GM21786 (cell line): ENCODE data around the gene PARVA.
"Not testable (repeated sequence)": the region's sequence is repeated elsewhere in the genome, so short reads cannot be mapped to it uniquely, and the experiment has no call there.

Experiments used
- ATAC-seq: cut with Tn5 transposase; IDR thresholded peaks from one replicate; pipeline ENCODE4 v1.9.1; 2021; ENCODE audit not compliant: unreplicated experiment

The PARVA gene, protein sequence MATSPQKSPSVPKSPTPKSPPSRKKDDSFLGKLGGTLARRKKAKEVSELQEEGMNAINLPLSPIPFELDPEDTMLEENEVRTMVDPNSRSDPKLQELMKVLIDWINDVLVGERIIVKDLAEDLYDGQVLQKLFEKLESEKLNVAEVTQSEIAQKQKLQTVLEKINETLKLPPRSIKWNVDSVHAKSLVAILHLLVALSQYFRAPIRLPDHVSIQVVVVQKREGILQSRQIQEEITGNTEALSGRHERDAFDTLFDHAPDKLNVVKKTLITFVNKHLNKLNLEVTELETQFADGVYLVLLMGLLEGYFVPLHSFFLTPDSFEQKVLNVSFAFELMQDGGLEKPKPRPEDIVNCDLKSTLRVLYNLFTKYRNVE

DNA sequence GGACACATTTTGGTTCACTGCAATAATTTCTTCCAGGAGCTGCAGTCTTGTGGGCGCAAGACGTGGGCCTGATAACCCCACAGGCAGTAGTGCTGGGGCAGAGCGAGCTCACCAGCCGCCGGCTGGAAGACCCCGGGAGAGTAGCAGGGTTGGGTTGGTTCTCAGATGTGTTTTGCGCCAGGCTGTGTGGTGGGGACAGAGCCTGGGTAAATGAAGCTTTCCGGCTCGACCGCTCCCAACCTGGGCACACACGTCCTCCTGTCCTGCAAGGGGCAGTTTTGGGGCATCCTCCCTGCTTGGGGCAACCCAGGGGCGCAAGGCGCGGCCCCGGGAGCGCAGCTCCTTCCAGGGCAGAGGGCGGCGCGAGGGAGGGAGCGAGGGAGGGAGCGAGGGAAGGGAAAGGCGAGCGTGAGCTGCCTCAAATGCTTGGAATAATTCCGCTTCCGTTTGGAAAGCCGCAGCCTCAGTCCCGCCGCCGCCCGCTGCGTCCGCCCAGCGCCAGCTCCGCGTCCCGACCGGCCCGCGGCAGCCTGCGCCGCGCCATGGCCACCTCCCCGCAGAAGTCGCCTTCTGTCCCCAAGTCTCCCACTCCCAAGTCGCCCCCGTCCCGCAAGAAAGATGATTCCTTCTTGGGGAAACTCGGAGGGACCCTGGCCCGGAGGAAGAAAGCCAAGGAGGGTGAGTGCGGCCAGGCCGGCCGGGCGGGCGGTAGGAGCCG lies at the start of gene PARVA:
PARVA (plus strand) TSS at position 466 of the 718 bp plus-strand sequence; CDS start at position 543, 77 bp downstream.
- ATAC-seq: no peak

DNA sequence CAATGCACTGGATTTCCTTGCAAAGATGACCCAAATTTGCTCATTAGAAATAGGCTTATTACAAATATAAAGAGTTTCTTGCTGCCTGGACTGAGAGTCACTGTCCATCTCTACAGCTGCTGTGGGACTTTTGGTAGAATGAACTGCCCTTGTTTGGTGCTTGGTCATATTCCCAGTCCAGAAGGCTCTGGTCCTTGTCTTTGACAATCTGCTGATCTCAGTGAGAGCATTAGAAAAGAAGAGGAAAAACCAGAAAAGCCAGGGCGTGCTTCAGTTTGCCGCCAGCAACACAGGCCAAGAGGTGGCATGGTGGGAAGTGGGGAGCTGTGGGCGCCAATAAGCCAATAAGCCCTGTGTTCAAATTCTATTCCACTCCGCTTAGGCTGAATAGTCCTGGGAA lies 48.2 kb upstream of the PARVA start:
- ATAC-seq: no peak

DNA sequence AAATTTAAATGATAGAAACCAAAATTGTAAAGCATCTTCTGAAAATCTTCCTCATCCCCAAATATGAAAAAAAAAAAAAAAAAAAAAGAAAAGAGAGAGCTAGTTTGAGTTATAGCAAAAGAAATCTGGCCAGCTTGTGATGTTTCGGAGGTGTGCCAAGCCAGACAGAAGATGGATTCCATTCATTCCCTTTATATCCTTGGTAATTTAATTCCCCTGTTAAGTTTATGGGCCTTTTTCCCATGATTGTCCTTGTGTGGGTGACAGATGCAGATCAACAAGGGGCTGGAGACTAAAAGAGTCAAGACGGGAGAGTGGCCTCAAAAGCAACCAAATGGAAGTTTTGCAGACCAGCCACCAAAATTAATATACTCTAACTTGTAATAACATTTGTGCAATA lies 47.6 kb upstream of the PARVA start:
- no peak for ATAC-seq

DNA sequence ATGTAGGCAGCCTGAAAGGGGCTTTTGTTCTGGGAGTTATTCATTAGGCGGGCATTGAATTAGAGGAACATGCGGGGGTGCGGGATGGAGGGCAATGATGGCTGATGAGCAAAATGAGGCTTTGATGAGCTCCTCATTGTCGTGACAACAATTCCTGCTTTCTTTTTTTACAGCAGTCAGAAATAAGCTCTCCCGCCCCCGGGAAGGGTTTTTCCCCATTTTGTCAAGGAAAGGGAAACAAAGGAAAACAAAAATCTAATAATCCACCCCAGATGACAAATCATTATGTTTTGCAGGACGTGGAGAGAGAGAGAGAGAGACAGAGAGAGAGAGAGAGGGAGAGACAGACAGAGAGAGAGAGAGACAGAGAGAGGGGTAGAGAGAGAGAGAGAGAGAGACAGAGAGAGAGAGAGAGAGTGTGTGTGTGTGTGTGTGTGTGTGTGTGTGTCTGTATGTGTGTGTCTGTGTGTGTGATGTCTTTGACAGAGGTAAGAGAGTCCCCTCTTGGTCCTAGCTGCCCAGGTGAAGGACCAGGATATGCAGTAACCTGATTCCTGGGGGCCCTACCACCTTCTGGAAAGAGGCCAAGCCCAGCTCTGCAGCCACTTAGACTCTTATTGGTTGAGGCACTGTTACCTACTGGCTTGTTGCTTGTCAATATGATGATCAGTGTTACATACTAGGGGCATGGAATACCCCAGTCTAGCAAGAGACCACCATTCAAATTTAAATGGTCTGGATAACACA lies 46.7 kb upstream of the PARVA start:
- ATAC-seq: no peak

DNA sequence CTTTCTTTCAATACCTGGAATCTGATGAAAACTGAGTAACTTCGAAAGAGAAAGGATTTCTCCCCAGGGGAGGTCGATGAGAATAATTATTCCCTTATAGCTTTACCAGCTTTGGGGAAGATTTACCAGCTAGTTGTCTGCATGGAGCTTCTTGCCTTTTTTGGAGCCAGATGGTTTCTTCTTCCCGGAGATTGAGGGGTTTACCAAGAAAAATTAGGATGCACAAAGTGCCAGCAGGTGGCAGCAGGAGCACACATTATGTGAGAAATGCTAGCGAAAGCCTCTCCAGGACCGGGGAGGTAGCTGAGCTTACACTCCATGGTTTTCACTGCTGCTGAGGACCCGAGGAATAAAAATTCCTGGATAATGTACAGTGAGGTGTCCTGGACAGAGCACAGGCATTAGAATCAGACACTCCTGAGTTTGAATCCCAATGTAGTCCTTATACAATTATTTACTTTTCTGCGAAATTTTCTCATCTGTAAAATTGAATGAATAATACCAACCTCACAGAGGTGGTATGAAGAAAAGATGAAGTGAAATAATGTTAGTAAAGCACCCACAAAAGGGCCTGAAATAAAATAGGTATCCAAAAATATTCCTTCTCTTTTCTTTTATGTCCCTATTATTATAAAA lies 46.0 kb upstream of the PARVA start:
- no peak for ATAC-seq

DNA sequence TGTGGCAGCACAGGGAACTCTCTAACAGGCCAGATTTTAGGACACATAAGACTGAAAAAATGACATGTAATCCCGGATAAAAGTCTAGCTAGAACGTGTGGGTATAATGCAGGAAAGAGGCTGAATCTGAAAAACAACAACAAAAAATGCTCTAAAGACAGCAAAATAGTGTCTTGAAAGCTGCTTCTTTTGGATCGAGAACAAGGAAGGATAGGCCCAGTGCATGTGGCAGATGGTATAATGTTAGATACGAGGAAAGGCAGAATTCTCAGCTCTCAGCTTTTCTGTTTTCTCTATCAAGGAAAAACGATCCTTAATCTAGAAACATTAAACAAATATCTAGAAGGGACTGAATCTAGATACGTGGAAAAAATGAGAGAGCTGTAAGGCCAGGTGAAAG lies 33.8 kb upstream of the PARVA start:
- ATAC-seq: no peak

DNA sequence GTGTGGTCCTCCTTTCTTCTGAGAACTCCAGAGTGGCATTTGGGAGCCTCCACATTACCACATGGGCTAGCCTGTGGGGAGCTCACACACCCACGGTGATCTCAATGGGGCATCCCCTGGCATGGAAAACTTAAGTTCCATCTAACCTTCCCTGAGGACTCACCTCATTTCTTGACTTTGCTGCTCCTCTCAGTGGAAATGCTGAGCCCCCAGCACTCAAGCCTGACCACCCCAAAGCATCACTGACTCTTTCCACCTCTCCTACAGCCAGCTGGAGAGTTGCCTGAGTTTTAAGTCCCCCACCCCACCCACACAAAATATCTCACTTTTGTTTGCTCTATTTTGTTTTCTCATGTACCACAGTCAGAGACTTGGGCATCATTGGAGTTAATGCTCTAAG lies 23.8 kb upstream of the PARVA start:
- no peak for ATAC-seq

DNA sequence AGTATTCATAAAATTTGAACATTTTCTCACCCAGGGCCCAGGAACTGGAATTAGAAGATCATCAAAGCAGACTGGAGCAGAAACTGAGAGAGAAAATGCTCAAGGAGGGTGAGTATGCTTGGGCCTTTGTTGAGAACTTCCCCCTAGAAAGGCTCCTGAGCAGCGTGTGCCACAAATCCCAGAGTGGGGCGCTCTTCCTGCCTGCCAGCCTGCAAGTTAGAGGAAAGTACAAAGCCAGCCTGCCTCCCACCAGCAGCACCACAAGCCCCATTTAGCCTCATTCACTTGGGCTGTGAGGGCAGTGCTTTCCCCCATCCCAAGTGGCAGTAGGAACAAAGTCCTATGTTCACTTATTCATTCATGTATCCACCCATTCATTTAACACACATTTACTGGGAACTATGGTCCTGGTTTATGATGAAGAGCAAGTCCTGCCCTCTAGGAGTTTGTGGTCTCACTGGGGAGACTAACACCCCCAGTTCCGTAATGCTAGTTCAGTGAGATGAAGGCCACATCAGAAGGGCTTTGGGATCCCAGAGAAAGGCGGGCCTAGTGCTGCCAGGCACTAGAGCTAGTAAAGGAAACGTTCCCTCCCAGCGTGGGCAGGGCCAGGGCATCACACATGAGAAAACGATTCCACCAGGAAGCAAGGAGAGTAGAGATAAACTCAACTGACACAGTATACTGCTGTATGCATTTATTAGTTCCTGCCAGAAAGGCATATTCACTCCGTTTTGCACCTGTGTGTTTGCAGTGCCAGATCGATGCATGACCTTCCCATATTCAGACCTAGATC lies 22.4 kb upstream of the PARVA start:
- no peak for ATAC-seq

DNA sequence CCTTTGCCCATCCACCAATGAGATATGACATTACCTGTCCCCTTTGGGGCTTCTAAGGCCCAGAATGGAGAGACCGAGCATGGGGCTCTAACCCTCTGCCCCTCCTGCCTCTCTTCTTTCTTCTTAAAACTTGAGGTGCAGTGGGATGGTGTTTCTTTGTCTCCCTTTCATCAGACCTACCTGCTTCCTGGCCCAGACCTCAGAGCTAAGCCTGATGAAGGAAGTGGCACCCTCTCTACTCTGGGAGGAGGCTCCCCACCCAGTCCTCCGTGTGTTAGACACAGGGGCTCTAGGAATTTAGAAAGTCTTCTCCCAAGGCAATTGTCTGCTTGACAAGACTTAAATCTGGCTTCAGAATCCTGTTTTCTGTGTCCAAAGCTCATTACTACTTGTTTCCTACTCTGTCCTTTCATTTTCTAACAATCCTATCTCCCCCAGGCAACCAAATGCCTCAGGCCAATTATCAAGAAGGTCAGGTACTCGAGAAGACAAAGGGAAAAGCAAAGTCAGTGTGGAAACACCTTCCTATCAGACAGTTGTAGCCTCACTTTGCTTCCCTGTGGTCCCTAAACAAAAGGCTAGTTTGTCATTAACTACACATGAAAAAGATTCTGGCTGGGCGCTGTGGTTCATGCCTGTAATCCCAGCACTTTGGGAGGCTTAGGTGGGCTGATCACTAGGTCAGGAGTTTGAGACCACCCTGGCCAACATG lies 20.3 kb upstream of the PARVA start:
- no peak for ATAC-seq

DNA sequence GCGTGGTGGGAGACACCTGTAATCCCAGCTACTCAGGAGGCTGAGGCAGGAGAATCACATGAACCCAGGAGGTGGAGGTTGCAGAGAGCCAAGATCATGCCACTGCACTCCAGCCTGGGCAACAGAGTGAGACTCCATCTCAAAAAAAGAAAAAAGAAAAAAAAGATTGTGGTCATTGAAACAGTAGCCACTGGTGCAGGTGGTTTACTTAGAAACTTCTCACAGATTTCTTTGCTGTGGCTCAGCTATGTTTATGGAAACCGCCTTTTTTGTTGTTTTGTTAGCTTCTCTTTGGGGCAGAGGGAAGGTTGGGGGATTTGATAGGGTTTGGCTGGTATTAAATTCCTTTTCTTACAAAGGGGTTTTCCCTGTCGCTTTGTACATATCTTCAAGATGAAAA lies 19.7 kb upstream of the PARVA start:
- ATAC-seq: not testable (repeated sequence)

DNA sequence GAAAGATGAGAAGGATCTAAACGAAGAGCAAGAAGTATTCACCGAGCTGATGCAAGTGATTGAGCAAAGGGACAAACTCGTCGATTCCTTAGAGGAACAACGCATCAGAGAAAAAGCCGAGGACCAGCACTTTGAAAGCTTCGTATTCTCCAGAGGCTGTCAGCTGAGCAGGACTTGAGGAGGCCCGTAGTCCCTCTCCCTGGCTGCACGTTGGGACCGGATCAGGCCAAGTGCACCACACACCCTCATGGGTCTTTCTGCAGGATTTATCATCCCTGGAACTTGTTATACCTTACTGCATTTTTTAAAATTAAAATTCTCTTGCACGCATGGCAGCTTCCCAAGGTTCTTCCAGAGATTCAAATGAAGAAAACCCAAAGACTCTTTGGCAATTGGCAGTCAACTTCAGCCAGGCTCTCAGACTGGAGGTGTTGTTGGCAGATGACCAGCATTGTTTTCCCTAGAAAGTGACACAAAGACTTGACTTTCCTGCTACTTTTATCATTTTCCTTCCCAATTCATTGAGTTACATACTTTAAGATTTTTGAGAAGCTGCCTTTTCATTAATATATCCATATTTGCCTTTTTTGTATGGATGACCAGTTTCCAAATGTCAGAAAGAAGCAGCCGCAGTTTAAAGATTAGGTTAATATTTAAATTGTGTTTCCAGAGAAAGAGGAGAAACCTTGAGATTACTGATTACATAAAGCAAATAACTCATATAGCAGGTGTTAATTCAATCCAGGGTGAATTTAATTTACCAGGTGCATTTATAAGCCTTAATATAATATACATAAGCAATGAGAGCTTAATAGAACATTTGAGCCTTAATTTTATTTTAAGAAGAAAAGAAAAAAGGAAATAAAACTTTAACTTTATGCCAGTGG lies 18.8 kb upstream of the PARVA start:
- ATAC-seq: no peak

DNA sequence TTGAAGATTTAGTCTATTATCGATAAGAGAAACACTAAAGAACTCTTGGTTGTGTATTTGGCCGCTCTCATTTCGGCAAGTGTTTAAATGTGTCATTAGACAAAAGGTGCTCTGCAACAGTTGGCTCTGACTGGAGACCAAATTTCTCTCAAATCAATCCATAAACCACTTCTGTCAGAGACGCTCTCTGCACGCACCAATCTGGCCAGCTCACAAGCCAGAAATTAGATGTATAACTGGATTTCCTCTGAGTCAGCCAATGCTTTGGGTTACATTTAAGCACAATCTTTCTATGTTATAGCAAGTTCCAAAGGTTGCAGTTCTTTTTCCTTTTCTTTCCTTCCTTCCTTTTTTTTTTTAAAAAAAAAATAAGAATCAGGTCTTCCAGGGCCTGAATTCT lies 17.6 kb upstream of the PARVA start:
- no peak for ATAC-seq

DNA sequence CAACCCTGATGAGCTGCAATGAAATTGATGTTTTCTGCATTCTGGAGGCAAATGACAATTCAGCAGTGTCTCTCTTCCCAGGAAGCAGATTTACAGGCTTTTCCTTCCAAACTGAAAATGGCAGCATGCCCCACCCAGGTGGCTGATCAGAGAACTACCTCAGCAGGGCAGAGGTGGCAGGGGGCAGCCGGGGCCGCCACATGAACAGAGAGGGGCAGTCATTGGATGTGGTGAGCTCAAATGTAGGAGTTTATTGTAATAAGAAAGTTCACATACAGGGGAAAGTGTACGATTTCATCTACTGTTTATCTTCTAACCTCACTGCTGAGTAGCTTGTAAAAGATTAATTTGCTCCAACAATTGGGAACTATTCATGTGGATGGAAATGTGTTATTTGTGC lies 15.7 kb upstream of the PARVA start:
- no peak for ATAC-seq

DNA sequence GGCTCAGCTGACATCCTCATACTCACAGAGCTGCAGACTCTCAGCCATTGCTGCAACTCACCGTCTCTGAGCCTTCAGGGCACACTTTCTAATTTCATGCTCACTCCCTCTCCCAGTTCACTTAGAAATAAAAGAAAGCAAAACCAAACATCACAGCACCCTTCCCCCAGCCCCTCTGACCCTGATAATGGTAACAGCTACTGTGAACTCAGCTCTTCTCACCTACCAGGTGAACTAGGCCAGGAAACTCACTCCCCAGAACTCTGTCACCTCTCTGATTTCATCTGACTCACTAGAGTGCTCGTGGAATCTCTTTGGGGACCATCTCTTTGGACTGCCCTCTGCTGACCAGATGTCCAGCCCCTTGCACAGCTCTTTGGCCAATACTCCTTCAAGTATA lies 14.5 kb upstream of the PARVA start:
- no peak for ATAC-seq

DNA sequence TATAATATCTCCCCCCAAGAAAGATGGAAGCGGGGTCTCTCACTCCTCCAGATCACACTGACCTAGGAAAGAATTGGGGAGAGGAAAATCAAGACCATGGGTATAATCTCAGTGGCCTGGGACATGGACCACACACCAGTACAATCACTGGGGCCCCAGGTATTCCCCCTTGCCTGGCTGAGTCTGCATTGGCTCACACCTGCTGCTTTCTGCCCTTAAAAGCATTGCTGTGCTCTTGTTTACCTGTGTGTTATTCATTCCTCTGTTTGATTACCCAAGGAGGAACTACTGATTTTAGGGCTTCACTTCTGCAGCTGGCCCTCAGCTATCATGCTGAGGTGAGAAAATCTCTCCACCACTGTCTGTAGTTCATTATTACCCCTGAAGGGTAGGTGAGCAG lies 14.0 kb upstream of the PARVA start:
- ATAC-seq: no peak

DNA sequence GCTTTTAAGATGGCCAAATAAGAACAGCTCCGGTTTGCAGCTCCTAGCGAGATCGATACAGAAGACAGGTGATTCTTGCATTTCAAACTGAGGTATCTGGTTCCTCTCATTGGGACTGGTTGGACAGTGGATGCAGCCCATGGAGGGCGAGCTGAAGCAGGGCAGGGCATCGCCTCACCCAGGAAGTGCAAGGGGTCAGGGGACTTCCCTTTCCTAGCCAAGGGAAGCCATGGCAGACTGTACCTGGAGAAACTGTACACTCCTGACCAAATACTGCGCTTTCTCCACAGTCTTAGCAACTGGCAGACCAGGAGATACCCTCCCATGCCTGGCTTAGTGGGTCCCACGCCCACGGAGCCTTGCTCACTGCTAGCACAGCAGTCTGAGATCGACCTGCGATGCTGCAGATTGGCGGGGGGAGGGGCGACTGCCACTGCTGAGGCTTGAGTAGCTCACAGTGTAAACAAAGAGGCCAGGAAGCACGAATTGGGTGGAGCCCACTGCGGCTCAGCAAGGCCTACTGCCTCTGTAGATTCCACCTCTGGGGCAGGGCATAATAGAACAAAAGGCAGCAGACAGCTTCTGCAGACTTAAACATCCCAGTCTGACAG lies 11.3 kb upstream of the PARVA start:
- ATAC-seq: not testable (repeated sequence)

DNA sequence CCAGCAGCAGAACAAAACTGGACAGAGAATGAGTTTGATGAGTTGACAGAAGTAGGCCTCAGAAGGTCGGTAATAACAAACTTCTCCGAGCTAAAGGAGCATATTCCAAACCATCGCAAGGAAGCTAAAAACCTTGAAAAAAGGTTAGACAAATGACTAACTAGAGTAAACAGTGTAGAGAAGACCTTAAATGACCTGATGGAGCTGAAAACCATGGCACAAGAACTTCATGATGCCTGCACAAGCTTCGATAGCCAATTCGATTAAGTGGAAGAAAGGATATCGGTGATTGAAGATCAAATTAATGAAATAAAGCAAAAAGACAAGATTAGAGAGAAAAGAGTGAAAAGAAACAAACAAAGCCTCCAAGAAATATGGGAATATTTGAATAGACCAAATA lies 10.3 kb upstream of the PARVA start:
- not testable (repeated sequence) for ATAC-seq

DNA sequence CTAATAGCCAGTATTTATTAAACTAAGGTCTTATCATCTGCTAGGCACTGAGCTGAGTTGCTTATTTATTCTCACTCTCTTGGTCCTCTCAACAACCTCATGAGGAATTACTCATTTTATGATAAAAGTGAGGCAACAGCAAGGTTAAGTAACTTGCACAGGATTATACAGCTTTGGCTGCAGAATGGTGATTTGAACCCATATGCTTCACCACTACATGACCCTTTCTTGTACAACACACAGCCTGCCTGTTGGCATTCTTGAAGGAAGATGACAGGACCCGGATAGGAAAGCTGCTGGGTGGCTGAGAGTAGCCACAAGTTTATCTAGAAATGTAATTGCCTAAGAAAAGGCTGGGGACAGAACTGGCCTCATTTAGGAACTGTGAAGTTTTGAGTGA lies 5.3 kb upstream of the PARVA start:
- no peak for ATAC-seq

DNA sequence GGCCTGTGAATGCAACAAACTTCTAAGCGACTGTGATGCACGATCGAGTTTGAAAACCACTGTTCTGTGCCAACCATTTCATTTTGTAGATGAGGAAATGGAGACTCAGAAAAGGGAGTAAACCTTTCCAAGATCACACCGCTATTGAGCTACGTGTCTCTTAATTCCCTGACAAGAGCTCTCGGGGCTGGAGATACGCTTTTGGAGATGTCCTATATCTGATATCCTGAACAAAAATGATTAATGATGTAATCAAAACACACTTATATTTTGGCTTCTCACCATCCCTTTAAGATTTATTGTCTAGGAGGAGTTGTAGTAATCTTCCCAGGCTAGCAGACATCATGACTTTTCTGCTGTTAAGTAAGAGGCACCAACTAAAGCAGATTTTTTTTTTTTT lies 1.7 kb upstream of the PARVA start:
- no peak for ATAC-seq
